Amygdala (tissue), 56 donors: ENCODE results near the gene FOXO3B.
A peak's percentile ranks its signal among the peaks of the same experiment; 100 is the strongest.
"Not testable (repeated sequence)": the region's sequence is repeated elsewhere in the genome, so short reads cannot be mapped to it uniquely, and the experiment has no call there.

Source experiments
- DNase-seq, 56 donors: peaks; one replicate each; lab custom pipeline; 2025; lab: John Stamatoyannopoulos, UW

Gene FOXO3B

DNA sequence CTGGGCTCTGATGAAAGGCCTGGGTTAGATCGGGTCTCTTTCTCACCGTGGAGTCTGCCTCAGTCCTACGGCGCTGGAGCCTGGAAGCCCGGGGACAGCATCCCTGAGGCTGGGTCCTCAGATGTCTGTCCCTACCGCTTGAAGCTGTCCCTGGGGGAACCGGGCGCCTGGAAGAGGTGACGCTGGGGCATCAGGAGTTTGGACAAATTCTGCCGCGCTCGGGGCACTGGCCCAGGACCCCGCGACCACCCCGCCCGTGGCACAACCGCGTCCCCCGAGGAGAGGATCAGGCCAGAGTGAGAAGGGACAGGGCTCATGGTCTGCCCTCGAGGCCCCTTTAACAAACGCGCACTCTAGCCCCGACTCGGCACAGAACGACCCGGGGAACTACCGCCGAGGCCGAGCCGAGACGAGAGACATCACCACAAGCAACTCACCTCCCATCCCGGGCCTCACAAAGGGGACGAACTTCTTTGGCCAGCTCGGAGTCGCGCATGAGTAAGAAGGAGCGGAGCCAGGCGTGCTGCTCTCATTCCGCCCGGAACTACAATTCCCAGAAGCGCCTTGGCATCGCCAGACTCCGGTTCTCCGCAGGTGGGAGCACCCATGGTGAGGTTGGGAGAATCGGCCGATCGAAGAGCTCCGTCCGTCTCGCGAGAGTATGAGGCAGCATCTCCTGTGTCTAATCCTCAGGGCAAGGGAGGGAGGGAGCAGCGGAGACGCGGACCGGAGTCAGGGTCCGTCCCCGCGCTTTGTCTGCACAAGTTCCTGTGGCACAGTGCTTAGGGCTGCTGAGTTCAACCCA is at the start of gene FOXO3B:
Gene FOXO3B, minus strand, starts transcription at position 548 of the 805 bp plus-strand sequence. CDS start 663 bp downstream, outside the sequence.
- peak in 53 of 56 donors; percentile 12 to 94 (median 73) for DNase-seq

DNA sequence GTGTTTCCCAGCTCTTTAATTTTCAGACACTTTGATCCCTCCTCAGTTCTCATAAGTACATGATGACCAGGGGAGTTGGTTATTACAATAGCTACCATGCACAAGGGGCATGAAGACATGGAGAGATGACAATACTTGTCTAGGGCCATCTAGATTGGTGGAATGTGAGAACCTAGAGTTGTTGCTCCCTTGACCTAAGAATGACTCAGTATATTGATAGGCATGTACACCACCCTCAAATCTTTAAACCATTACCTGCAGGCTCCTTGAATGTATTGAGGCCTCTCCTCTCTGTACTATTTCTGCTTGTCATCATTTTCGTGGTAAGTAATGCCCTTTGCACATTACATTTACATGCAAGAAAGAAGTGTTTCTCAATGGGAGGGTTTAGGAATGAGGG is 41.4 kb upstream of the FOXO3B start:
- DNase-seq = not testable (repeated sequence)

DNA sequence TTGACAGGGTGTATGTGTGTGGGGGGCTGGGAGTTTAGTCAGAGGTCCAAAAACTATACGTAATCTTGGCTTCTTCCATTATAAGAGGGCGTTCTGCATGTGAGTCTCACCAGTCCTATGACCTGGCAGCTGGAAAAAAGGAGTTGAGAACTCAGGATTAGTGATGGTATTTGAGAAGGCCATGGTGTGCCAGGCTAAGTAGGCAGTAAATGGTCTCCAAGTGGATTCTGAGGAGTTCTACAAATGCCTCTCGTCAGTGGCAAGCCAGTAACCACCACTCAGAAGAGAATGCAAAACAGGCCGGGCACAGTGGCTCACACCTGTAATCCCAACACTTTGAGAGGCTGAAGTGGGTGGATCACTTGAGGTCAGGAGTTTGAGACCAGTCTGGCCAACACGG is 40.5 kb upstream of the FOXO3B start:
- DNase-seq = not testable (repeated sequence)

- DNase-seq = not testable (repeated sequence)
These were observed 39.8 kb upstream of the FOXO3B start for GRCh38 chr17:18721775-18722547.

DNA sequence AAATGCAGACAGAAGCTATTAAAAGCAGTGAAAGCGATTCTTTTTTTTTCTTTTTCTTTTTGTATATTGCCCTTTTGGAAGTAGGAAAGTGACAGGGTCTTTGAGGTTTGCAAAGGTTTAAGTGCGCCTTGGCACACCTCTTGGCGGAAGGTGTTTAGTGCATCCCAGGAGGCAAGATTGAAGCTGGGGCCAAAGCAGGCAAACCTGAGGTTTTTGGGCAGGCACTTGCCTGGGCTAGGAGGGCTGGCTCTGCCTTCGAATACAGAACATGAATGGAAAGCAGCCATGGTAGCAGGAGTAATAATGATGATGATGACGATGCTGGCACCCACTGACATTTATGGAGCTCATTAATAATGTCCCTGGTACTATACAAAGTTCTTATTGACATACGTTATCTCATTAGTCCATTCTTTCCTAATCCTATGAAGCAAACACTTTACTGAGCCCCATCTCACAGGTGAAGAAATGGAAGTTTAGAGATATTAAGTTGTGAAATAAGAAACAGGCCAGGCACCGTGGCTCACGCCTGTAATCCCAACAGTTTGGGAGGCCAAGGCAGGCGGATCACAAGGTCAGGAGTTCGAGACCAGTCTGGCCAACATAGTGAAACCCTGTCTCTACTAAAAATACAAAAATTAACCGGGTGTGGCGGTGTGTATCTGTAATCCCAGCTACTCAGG is 37.5 kb upstream of the FOXO3B start:
- DNase-seq = not testable (repeated sequence)

GRCh38 chr17:18718643-18719427 is 36.7 kb upstream of the FOXO3B start:
- DNase-seq = not testable (repeated sequence)

GRCh38 chr17:18712354-18712999 is 30.4 kb upstream of the FOXO3B start:
- DNase-seq = peak in 37 of 56 donors; percentile 0 to 82 (median 21)

- not testable (repeated sequence) for DNase-seq
These were observed 26.1 kb upstream of the FOXO3B start for GRCh38 chr17:18708215-18708614.

- not testable (repeated sequence) for DNase-seq
These were observed 23.8 kb upstream of the FOXO3B start for GRCh38 chr17:18705955-18706354.

GRCh38 chr17:18698473-18699103 is 16.5 kb upstream of the FOXO3B start:
- DNase-seq = peak in 2 of 56 donors; percentile 3 to 12

- DNase-seq = not testable (repeated sequence)
These were observed 13.0 kb upstream of the FOXO3B start for GRCh38 chr17:18695143-18695542.

DNA sequence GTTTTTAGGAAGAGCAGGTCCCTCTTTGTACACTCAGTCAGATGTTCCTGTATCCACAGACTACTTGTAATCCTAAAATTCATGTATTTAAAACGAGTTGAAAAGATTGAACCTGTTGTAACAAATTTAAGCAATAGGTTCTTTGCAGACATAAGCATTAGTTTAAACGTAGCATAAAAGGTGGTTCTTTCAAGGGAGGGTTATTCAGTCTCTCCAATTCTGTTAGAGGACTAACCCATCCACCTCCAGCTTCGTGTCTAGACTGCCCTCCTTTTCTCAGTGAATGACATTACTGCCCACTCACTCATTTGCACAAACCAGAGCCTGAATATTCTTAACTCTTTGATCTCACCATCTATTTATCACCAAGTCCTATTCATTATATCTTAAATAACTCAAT is 554 bp upstream of the FOXO3B start:
- not testable (repeated sequence) for DNase-seq

DNA sequence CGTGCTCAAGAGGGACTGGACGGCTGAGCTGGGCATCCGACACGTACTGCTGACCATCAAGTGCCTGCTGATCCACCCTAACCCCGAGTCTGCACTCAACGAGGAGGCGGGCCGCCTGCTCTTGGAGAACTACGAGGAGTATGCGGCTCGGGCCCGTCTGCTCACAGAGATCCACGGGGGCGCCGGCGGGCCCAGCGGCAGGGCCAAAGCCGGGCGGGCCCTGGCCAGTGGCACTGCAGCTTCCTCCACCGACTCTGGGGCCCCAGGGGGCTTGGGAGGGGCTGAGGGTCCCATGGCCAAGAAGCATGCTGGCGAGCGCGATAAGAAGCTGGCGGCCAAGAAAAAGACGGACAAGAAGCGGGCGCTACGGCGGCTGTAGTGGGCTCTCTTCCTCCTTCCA is 4.7 kb downstream of the FOXO3B start:
- not testable (repeated sequence) for DNase-seq

GRCh38 chr17:18676928-18677327 is 5.2 kb downstream of the FOXO3B start:
- DNase-seq = not testable (repeated sequence)

GRCh38 chr17:18672395-18673227 is 9.5 kb downstream of the FOXO3B start:
- not testable (repeated sequence) for DNase-seq

DNA sequence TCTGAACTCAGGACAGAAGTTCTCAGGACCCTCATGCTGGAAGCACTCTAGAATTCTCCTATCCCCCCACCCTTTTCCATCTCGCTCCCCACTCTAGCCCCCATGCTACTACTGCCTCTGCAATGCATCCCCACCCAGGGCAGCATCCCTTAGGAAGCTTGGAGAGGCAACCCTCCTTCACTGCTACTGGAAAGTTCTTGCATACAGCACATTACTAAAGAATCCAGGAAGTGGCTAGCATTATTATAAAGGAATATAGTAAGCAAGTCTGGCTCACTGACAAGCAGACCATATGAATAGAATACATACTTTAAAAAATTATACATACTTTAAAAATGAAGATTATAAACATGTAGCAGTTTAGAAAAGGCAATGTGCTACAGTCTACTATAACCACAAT is 13.5 kb downstream of the FOXO3B start:
- DNase-seq = not testable (repeated sequence)

GRCh38 chr17:18667535-18667934 is 14.6 kb downstream of the FOXO3B start:
- not testable (repeated sequence) for DNase-seq

- not testable (repeated sequence) for DNase-seq
These were observed 15.8 kb downstream of the FOXO3B start for GRCh38 chr17:18666326-18666725.
